Stimulated activated CD8-positive, alpha-beta memory T cell treated with anti-CD3 and anti-CD28 coated beads, Interleukin-7, amount 100 ng/mL, for 4 hours (primary cell): ENCODE measurements around the gene USP15.

ENCODE experiments used
- DNase-seq, 2 donors: peaks; one replicate each; pipeline ENCODE4 v3.0.0-alpha.2; 2020; ENCODE audit warnings: low read depth in 2 of 2

Gene USP15

GRCh38 chr12:62282057-62282774 lies 22.0 kb downstream of the USP15 start:
- DNase-seq, result no peak

- no peak for DNase-seq
Measured at GRCh38 chr12:62284749-62285148, 24.5 kb downstream of the USP15 start.

- DNase-seq, result no peak
Measured at GRCh38 chr12:62285284-62285683, 25.1 kb downstream of the USP15 start.

GRCh38 chr12:62288328-62288727 lies 28.1 kb downstream of the USP15 start:
- no peak for DNase-seq

GRCh38 chr12:62290846-62291245 lies 30.6 kb downstream of the USP15 start:
- no peak for DNase-seq

- peak in 1 of 2 donors; percentile 3 for DNase-seq
Measured at GRCh38 chr12:62291864-62292760, 31.9 kb downstream of the USP15 start.

- no peak for DNase-seq
Measured at GRCh38 chr12:62292761-62293344, 32.6 kb downstream of the USP15 start.

GRCh38 chr12:62294378-62294777 lies 34.2 kb downstream of the USP15 start:
- no peak for DNase-seq

- no peak for DNase-seq
Measured at GRCh38 chr12:62296001-62296400, 35.8 kb downstream of the USP15 start.

- DNase-seq, result no peak
Measured at GRCh38 chr12:62297321-62297720, 37.1 kb downstream of the USP15 start.

GRCh38 chr12:62299617-62300016 lies 39.4 kb downstream of the USP15 start:
- no peak for DNase-seq

- DNase-seq, result no peak
Measured at GRCh38 chr12:62301080-62301798, 41.0 kb downstream of the USP15 start.

- DNase-seq, result no peak
Measured at GRCh38 chr12:62301799-62302133, 41.6 kb downstream of the USP15 start.

GRCh38 chr12:62304560-62304959 lies 44.4 kb downstream of the USP15 start:
- no peak for DNase-seq

- no peak for DNase-seq
Measured at GRCh38 chr12:62305778-62306177, 45.6 kb downstream of the USP15 start.

GRCh38 chr12:62306569-62307530 lies 46.6 kb downstream of the USP15 start:
- no peak for DNase-seq

GRCh38 chr12:62308201-62308600 lies 48.0 kb downstream of the USP15 start:
- no peak for DNase-seq

GRCh38 chr12:62313727-62314380 lies 53.6 kb downstream of the USP15 start:
- no peak for DNase-seq

GRCh38 chr12:62317017-62317416 lies 56.8 kb downstream of the USP15 start:
- no peak for DNase-seq

GRCh38 chr12:62319058-62319457 lies 58.9 kb downstream of the USP15 start:
- no peak for DNase-seq
